HL-60 (cell line): ENCODE measurements around the gene CCNC.

Source experiments
- DNase-seq, 2 experiments: peaks; one replicate each; pipeline ENCODE4 v3.0.0-alpha.2; 2010 to 2020; ENCODE audit warnings: low read depth in 1 of 2, low spot score in 1 of 2
- H3K27ac ChIP-seq: fragments of 250-450 bp; sonication (Bioruptor Pico); replicated peaks from 2 replicates; pipeline ENCODE4 v1.5.1; 2020; ENCODE audit warnings: mild to moderate bottlenecking, moderate library complexity
- H3K27me3 ChIP-seq: fragments of 250-450 bp; sonication (Bioruptor Pico); 2 replicates; pipeline ENCODE4 v1.5.1; 2021; ENCODE audit warnings: mild to moderate bottlenecking, moderate library complexity; ENCODE audit not compliant: insufficient read depth, poor library complexity, severe bottlenecking
- H3K4me3 ChIP-seq: replicated peaks from 2 replicates; pipeline ENCODE4 v1.5.1; 2011; ENCODE audit warnings: mild to moderate bottlenecking, control low read depth, low read length; ENCODE audit not compliant: insufficient read depth
- GABPA ChIP-seq: IDR thresholded peaks from 2 replicates; pipeline ENCODE4 v1.6.1; 2012; ENCODE audit warnings: low read depth
- POLR2AphosphoS5 ChIP-seq: IDR thresholded peaks from 2 replicates; pipeline ENCODE4 v1.6.1; 2012; ENCODE audit warnings: low read depth
- REST ChIP-seq: IDR thresholded peaks from 2 replicates; pipeline ENCODE4 v1.6.1; 2012; ENCODE audit warnings: low read depth; ENCODE audit not compliant: insufficient replicate concordance
- SPI1 ChIP-seq: IDR thresholded peaks from 2 replicates; pipeline ENCODE4 v1.6.1; 2012; ENCODE audit warnings: low read depth, mild to moderate bottlenecking, borderline replicate concordance
- TF ChIP-seq, protein P1 (sequence below): IDR thresholded peaks from one replicate; pipeline ENCODE4 v1.5.1; 2011; ENCODE audit warnings: low read length, control low read depth, inconsistent platforms; ENCODE audit not compliant: insufficient read depth

CCNC gene

GRCh38 chr6:99548706-99549105 lies 19.8 kb downstream of the CCNC start:
- TF ChIP-seq REST (no peak), POLR2AphosphoS5 (no peak), GABPA (no peak), SPI1 (no peak)
- TF ChIP-seq, protein P1, sequence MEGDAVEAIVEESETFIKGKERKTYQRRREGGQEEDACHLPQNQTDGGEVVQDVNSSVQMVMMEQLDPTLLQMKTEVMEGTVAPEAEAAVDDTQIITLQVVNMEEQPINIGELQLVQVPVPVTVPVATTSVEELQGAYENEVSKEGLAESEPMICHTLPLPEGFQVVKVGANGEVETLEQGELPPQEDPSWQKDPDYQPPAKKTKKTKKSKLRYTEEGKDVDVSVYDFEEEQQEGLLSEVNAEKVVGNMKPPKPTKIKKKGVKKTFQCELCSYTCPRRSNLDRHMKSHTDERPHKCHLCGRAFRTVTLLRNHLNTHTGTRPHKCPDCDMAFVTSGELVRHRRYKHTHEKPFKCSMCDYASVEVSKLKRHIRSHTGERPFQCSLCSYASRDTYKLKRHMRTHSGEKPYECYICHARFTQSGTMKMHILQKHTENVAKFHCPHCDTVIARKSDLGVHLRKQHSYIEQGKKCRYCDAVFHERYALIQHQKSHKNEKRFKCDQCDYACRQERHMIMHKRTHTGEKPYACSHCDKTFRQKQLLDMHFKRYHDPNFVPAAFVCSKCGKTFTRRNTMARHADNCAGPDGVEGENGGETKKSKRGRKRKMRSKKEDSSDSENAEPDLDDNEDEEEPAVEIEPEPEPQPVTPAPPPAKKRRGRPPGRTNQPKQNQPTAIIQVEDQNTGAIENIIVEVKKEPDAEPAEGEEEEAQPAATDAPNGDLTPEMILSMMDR: no peak
- H3K4me3 ChIP-seq: no peak overlapping the region
- H3K27me3 ChIP-seq: no peaks in the 10 kb centered on the region
- DNase-seq: no peak
- H3K27ac ChIP-seq: no peak overlapping the region

GRCh38 chr6:99547526-99547925 lies 20.9 kb downstream of the CCNC start:
- H3K27me3 ChIP-seq: no peaks in the 10 kb centered on the region
- H3K4me3 ChIP-seq: no peak overlapping the region
- no peak for TF ChIP-seq REST
- no peak for TF ChIP-seq GABPA
- no peak for TF ChIP-seq SPI1
- TF ChIP-seq, protein P1: no peak
- TF ChIP-seq POLR2AphosphoS5: no peak
- DNase-seq: no peak
- no peak overlapping the region for H3K27ac ChIP-seq

DNA sequence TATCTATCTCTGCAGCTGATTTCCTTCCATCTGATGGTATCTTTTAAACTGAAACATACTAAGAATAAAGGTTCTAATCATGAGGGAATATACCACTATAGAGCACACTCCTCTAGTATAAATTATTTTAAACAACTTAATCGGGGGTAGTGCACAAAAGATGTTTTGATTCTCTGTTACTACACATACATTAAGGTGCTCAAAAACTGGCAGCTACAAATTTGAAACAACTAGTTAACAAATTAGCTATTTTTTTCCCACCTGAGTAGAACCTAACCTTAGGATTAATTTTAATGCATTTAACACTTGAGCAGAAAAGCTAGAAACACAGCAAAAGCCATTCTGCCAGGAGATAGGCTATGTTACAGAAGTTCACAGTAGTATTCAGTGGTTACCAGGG lies 23.0 kb downstream of the CCNC start:
- DNase-seq: no peak

More for the DNA sequence above, 23.0 kb downstream of the CCNC start:
- no peak overlapping the region for H3K4me3 ChIP-seq
- no peak overlapping the region for H3K27ac ChIP-seq
- H3K27me3 ChIP-seq: no peaks in the 10 kb centered on the region
- TF ChIP-seq REST: no peak
- TF ChIP-seq POLR2AphosphoS5: no peak
- no peak for TF ChIP-seq SPI1
- TF ChIP-seq GABPA: no peak
- TF ChIP-seq, protein P1: no peak
